ENCODE results near the gene ADCY6.

- TF ChIP-seq, protein P1, sequence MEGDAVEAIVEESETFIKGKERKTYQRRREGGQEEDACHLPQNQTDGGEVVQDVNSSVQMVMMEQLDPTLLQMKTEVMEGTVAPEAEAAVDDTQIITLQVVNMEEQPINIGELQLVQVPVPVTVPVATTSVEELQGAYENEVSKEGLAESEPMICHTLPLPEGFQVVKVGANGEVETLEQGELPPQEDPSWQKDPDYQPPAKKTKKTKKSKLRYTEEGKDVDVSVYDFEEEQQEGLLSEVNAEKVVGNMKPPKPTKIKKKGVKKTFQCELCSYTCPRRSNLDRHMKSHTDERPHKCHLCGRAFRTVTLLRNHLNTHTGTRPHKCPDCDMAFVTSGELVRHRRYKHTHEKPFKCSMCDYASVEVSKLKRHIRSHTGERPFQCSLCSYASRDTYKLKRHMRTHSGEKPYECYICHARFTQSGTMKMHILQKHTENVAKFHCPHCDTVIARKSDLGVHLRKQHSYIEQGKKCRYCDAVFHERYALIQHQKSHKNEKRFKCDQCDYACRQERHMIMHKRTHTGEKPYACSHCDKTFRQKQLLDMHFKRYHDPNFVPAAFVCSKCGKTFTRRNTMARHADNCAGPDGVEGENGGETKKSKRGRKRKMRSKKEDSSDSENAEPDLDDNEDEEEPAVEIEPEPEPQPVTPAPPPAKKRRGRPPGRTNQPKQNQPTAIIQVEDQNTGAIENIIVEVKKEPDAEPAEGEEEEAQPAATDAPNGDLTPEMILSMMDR (IDR thresholded peaks at IDR 0.05): no peak
- TF ChIP-seq POLR2A (IDR thresholded peaks at IDR 0.05): no peak
These were observed 2.0 kb downstream of the ADCY6 start for GRCh38 chr12:48786591-48787544.
